GM13977 (cell line): ENCODE results near the gene BEND3.
"Not testable (repeated sequence)": the region's sequence is repeated elsewhere in the genome, so short reads cannot be mapped to it uniquely, and the experiment has no call there.

Source experiments
- DNase-seq: peaks from one replicate; pipeline ENCODE4 v3.0.0; 2012; ENCODE audit warnings: low spot score
- in situ Hi-C: fragments of 300-500 bp; cut with MboI; formaldehyde crosslinking; loops from one replicate; pipeline ENCODE4 v1.12.0; 2022; ENCODE audit warnings: low sequenced_read_pairs, low pct_unique_long_range_greater_than_20kb, mixed read lengths, inconsistent platforms; ENCODE audit not compliant: unreplicated experiment
- TF ChIP-seq, protein P1 (sequence below): IDR thresholded peaks from 2 replicates; pipeline ENCODE4 v1.5.1; 2012; ENCODE audit warnings: mild to moderate bottlenecking, control low read depth; ENCODE audit not compliant: insufficient read depth; ENCODE audit errors: extremely low read depth, missing control alignments

Gene BEND3

DNA sequence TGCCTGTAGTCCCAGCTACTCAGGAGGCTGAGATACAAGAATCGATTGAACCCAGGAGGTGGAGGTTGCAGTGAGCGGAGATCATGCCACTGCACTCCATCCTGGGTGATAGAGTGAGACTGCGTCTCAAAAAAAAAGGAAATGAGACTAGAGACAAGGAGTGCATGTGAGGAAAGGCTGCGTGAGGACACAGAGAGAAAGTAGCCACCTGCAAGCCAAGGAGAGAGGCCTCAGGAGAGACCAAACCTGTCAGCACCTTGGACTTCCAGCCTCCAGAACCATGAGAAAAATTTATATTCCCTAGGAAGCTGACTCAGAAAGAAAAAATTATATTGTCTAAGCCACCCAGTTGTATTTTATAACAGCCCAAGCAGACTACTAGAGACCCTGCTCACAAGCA, 7.4 kb upstream of the BEND3 start:
- TF ChIP-seq, protein P1, sequence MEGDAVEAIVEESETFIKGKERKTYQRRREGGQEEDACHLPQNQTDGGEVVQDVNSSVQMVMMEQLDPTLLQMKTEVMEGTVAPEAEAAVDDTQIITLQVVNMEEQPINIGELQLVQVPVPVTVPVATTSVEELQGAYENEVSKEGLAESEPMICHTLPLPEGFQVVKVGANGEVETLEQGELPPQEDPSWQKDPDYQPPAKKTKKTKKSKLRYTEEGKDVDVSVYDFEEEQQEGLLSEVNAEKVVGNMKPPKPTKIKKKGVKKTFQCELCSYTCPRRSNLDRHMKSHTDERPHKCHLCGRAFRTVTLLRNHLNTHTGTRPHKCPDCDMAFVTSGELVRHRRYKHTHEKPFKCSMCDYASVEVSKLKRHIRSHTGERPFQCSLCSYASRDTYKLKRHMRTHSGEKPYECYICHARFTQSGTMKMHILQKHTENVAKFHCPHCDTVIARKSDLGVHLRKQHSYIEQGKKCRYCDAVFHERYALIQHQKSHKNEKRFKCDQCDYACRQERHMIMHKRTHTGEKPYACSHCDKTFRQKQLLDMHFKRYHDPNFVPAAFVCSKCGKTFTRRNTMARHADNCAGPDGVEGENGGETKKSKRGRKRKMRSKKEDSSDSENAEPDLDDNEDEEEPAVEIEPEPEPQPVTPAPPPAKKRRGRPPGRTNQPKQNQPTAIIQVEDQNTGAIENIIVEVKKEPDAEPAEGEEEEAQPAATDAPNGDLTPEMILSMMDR = no peak
- no peak for DNase-seq
- in situ Hi-C loops = no loop called here

DNA sequence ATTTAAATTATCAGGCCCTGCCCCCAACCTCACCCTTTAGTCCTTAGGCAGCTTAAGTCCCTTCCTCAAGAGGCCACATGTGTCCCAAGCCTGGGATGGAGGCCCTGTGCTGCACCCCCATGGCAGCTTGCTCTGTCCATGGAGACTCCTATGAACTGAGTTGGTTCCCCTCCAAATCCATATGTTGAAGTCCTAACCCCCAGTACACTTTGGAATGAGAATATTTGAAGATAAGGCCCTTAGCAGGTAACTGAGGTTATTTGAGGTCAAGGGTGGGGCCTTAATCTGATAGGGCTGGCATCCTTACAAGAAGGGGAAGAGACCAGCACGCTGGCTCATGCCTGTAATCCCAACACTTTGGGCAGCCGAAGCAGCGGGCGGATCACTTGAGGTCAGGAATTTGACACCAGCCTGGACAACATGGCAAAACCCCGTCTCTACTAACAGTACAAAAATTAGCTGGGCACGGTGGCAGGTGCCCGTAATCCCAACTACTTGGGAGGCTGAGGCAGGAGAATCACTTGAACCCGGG, 6.7 kb upstream of the BEND3 start:
- no peak for DNase-seq
- in situ Hi-C loops = no loop called here
- TF ChIP-seq, protein P1 = no peak

DNA sequence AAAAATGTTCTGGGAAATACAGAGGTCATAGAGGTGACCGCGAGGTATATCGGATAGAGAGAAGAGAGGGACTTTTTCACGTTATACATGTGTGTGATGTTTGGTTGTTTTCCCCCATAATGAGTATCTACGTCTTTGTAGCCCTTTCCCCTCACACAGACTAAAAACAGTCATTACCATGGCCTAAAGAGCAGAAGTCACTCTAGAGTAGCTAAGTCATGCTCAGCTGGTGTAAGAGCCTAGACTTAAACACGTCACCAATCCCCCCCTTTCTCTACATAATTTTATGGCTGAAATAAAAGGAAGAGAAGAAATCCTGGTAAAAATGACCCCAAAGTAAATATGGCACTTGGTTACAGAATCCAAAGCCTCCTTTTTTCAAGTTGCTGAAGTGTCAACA, 6.0 kb upstream of the BEND3 start:
- TF ChIP-seq, protein P1 = no peak
- in situ Hi-C loops = no loop called here
- DNase-seq = no peak

DNA sequence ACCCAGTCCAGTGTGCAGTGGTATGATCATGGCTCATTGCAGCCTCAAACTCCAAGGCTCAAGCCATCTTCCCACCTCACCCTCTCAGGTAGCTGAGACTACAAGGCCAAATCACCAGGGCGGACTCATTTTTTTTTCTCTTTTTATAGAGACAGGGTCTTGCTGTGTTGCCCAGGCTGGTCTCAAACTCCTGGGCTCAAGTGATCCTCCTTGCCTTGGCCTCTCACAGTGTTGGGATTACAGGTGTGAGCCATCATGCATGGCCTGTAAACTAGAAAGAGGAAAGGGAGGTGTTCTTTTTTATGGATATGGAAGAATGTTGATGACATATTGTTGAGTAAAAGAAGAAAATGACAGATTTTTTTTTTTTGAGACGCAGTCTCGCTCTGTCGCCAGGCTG, 5.1 kb upstream of the BEND3 start:
- TF ChIP-seq, protein P1 = no peak
- no peak for DNase-seq
- in situ Hi-C loops = no loop called here

DNA sequence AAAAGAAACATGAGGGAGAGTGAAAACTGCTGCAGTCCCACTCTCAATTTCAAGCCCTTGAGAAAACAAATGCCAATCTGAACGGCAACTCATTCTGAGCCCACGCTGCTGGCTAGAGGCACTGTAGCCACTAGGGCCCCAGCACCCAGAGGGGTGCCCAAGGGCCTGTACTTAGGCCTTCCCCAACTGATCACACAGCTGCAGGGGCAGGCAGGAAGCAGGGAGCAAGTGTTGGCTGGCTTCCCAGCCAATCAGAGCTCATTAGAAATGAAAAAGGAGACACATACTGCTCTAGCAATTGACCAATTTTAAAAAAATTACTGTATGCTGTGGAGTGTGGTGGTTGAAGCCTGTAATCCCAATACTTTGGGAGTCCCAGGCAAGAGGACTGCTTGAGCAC, 3.7 kb upstream of the BEND3 start:
- in situ Hi-C loops = no loop called here
- TF ChIP-seq, protein P1 = no peak
- DNase-seq = no peak

DNA sequence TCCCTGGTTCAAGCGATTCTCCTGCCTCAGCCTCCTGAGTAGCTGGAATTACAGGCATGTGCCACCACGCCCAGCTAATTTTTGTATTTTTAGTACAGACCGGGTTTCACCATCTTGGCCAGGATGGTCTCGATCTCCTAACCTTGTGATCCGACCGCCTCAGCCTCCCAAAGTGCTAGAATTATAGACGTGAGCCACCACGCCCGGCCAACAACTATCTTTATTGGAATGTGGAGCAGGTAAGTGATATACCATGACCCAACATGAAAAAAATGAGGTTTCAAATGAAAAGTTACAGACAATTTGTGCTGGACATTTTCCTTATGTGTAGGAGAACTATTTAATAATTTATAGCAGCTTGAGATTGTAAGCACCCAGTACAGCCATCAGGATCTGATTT, 3.2 kb upstream of the BEND3 start:
- in situ Hi-C loops, DNase-seq: not testable (repeated sequence)

DNA sequence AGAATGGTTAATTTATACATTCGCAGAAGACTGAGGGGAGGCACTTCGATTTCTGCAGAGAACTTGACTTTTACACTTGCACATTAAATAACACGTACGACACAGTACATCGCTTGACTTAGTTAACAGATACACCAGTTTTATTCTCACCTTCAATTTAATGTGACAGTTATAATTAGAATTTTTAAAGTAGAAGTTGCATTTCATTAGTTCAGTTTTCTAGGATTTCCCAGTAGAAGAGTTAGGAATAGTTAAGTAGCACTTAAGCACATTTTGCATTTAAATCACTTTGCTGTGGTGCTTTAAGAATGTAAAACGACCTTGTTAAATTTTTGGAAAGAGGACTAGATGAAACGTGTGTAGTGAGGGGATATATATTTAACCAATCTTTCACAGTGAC, 1.6 kb upstream of the BEND3 start:
- DNase-seq = no peak
- in situ Hi-C loops = no loop called here
- TF ChIP-seq, protein P1 = no peak
